LHCN-M2 (cell line): Measurements from ENCODE around the gene MTA2. TPM values are rescaled to one million over a fixed set of nuclear protein-coding genes. Genes with fewer than 3 reads are reported as not detected.
"Not testable (repeated sequence)": the region's sequence is repeated elsewhere in the genome, so short reads cannot be mapped to it uniquely, and the experiment has no call there.

Experiments
- DNase-seq: peaks from one replicate; pipeline ENCODE4 v3.0.0-alpha.2; 2012; ENCODE audit warnings: low read depth
- total RNA-seq: library from RNA; depleted of rRNA; stranded (reverse); fragments of >200 nt; gene quantifications from 2 replicates; pipeline ENCODE4 v1.2.3, GENCODE V29; 2014

The MTA2 gene
- total RNA-seq, 1 experiment from 2014 or later: 149 TPM

DNA sequence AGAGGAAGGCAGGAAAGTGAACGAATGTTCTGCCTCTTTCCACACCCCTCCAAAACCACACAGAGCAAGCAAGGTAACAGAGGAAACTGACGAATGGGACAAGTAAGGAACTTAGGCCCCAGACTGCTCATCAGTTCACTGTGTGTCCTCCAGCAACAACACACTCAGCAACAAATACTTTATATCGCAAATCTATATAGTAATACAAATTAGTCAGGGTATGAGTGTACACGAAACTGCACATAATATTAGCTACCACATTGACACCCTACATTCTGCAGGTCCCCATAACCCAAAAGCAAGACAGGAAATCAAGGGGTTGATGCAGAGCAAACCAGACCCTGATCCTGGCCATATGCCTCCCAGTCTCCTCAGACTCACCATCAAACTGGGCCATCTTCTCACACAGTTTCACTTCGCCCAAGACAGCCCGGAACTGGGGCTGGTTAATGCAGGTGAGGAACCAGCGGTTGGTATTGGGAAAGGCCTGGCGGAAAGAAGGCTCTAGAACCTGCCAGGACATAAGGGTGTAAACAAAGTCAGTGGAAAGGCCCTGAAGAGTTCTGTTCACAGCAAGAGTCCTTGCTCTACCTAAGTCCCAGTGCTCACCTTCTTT lies 34.5 kb downstream of the MTA2 start:
- DNase-seq: no peak

DNA sequence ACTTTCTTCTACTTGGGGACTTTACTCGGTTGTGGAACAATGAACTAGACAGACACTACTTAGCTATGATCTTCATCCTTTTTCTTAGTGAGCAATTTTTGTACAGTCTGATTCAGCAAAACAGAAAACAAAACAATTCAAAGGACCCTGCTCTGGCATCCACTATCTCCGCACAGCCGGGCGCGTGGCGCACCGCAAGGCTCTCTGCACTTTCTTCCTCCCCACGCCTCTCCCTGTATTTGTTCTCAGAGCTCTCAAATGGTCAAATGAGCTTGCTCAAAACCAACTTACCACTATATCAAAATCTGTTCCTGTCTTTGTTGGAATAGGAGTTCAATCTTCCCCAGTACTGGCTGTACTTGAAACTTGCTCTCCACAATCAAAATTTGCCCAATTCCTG lies 35.4 kb downstream of the MTA2 start:
- DNase-seq: no peak

DNA sequence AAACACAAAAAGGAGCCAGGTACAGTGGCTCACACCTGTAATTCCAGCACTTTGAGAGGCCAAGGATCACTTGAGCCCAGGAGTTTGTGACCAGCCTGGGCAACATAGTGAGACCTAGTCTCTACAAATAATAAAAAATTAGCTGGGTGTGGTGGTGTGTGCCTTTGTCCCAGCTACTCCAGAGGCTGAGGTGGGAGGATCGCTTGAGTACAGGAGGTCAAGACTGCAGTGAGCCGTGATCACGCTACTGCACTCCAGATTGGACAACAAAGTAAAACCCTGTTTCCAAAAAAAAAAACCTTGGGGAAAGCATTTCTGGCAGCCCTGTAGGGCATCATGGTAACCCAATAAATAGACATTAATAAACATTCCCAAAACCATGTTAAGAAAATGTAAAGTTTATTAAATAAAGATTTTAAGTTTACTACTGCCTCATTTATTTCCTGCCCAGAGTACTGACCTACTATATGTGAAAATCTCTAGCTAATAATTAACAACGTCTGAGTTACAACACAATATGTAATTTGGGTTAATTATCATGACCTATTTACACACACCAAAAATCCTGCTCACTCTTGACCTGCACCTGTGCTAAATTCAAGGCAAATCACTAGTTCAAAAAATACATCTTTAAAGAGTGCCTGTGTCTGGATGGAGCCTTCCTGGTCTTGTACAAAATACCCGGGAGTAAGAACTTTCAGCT lies 36.4 kb downstream of the MTA2 start:
- DNase-seq: no peak

DNA sequence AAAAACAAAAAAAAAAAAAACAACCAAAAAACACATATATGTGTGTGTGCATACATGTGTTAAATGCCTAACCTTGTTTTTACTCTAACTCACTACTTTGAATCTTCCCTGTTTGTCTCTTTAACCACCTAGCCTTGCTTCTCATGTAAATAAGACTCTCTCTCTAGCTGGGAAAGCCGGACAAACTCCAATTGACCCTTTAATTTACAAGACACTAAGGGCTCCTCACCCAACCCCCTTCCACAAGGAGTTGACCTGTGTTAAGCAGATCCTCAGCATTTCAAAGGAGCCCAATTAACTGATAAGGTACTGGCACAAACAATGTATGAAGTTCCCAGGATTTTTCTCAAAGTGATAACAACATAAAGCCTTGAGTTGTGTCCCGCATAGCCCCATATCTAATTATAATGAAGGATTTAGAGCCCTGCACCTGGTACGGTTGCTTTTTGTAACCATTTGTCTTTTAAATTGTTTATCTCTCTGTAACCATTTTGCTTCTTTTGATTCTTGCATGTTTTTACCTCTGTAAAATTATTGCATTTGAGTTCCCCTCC lies 39.9 kb downstream of the MTA2 start:
- DNase-seq: not testable (repeated sequence)

DNA sequence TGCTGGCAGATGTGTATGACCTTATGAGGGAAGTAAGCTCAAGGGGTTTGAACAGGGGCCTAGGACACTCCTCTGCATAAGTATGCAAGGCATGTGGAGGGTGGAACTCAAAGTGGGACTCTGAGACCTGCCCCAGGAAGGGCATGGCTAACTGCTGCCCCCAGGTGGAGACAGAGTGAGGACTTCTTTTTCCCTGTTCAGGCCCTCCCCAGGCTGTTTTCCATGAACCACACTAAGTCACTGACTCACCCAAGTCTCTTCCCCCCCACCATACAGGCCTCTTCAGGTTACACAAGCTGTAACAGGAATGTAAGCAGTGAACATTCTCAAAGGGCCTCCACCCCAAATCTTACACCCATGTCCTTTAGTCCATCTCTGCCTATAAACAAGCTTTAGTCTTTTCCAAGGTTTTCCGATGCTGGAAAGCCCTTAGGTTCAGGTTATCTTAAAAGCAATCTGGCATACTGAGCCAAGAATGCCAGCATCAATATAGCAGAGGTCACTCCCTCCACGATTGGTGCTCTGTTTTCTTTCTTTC lies 41.0 kb downstream of the MTA2 start:
- peak; percentile 97 for DNase-seq

DNA sequence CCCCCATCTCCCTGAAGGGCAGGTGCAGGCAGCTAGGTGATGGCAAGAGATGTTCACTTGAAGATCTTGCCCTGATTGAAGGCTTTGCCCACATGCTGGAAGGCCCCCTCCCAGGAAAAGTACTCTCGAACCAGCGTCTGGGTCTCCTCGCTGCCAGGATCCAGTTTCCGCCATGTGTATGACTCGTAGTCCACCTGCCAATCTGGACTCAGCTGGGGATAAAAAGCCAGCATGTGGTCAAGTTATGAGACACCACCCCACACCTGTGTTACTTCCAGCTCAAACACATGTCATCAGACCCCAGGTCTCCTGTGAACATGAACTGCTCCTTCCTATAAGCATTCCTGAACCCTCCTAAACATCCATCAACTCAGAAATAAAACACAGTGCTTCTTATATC lies 42.0 kb downstream of the MTA2 start:
- peak; percentile 29 for DNase-seq

DNA sequence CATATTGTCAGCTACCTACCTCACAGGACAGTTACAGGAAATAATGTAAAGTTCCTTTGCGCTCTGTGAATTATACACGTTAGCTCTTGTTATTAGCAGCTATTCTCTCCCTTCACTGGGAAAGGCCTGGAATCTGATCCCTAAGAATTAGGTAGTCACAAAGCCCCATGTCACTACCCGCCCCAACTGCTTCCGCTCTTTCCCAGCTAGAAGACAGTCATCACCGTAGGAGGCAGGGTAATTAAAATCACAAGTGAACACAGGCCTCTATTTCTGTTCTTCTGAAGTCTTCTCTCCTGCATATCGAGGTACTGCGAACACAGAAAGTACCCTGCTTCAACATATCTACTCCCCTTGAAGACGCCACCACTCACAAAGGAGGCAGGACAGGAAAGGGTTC lies 42.5 kb downstream of the MTA2 start:
- DNase-seq: no peak

DNA sequence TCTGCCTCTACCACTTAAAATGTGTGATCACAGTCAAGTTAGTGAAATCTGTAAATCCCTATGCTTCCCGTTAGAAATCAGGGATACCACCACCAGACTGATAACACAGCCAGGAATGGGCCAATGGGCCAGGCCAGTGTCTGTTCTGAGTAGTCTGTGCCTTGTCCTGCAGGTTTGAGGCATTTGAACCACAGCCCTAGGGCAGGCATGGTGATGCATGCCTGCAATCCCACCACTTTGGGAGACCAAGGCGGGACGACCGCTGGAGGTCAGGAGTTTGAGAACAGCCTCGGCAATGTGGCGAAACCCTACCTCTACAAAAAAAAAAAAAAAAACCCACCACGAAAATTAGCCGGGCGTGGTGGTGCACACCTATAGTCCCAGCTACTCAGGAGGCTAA lies 43.0 kb downstream of the MTA2 start:
- DNase-seq: no peak

DNA sequence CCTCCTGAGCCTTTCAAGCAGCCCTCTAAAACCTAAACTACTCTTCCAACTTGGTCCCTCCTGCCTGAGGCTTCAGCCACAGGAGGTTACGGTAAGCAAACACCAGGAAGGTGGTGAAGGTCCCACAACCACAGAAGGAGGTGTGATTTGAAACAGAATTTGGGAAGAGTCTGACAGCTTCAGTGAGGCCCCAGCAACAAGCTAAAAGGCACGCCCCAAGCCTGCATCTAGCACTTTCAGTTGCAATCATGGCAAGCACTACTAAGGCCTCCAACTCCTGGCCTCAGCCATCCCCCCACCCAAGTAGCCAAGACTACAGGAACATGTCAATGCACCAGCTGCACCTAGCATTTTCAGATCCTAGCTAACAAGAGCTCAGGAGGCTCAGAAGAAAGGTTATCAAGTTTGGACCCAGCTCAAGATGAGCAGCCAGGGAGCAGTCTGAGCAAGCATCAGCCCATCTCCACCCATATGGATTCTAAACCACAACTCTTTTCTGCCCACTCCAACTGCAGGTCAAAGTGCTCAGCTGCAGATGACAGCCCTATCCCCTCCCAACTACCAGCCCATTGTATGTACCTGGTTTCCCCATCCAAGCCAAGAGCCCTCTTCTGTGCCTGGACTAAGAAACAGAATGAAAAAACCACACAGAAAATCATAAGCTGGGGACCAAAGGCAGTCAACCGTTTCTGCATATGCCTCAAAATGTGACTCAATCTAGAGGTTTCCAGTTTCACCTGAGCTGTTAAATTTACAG lies 44.6 kb downstream of the MTA2 start:
- DNase-seq: peak; percentile 15

DNA sequence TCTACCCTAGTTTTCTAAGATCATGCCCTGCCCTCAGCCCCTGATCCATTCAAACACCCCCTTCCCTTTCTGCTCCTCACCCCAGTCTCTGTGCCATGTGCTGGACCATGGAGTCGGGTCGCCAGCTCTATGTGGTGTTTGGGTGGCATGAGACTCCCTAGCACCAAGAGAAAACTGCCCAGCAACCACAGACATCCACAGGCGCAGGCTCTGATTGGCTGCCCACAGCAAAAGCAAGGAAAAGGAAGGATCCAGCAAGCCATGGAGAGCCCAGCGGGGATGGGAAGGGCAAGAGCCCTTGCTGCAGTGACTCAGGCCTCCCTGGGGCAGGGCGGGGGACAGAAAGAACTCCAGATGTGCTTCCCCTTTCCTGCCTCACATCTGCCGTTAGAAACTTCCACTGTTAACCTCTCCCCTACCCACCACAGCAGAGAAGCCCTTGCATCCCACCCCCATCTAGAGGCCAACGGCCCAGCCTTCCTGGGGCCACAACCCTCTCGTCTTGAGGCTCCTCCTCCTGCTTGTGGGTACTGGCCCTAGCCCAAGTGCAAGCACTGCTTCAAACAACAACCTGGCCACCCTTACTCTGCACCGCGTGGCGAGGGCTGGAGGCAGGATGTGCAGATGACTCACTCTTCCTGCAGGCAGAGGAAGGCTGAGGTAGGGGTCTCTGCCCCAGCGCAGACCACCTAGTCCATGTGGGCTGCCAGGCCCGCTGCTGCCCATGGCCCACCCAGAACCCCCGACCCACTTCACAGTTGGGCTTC lies 45.4 kb downstream of the MTA2 start:
- peak; percentile 98 for DNase-seq

DNA sequence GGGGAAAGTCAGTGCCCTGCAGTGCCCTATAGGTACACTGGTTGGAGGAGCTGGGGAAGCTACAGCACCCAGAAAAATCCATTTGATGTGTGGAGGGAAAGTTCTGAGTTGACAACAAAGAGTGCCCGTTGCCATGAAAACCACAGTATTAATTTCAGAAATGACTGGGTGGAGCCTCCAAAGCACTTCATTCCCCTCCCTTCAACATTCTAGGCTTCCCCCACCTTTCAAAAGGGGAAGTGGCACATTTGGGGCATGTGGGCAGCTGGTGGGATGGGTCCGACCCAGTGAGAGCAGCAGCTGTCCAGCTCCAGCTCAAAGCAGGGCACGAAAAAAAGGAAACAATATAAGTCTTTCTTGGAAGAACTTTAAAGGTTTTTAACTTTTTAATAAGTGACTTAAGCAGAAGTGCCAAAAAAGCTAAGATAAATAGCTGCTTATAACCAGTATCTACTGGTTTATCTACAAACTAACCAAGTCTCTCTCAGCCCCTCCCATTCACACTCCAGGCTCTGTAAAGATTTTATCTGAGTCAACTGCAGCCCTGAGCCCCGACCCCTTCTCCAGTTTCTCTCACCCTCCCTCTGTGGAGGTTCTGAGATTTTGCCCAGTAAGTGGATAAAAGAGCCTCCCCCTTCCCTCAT lies 46.1 kb downstream of the MTA2 start:
- DNase-seq: peak; percentile 90

DNA sequence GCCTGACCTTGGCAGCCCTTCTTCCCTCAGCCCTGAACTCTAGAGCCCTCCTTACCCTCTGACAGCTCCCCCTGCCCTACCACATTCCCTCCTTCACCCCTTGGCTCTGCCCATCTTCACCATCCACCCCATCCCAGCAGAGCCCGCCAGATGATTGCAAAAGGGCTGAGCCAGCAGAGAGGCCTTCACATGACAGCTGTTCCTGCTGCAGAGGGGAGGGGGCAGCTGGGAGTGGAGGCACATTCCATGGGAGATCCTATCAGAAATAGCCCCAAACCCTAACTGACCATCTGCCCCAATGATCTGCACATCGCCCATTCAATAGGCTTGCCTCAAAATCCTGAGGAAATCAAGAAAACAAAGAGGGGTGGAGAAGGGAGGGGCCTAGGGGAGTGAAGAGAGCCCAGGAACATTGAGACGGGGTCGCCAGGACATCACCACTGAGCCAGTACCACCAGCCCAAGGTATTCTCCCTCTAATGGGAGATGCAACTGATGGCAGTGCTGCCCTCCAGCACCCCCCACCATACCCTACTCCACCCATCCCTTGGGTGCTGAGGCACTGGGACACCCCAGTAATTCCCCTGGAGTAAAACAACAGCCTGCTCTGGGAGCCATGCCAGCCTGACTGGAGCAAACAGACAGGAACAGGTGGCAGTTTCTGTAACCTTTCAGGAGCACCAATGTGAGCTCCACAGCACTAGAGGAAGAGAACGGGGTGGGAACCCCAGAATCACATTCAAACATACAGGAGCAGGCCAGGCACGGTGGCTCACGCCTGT lies 47.1 kb downstream of the MTA2 start:
- DNase-seq: peak; percentile 94

DNA sequence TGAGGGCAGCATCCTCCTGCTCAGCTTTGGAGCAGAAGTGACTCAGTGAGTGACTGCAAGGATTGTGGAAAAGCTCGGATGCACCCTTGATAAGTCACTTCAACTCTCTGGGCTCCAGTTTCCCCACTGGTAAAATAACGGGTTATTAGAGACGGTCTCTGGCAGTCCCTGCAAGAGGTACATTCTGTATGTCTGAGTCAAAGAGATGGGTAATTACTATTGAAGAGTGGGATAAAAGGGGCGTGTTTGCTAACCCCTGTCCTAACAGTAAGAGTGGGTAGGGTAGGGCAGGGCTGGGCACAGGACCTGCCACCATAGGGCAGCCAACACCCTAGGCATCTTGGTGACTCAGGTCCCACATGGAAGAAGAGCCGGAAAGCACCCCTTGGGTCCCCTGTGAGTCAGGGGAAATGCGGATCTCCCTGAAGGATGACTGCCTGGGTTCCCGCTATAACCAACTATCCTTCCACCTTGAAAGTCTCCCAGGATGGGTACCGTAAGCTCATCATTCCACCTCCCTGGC lies 47.8 kb downstream of the MTA2 start:
- peak; percentile 95 for DNase-seq

DNA sequence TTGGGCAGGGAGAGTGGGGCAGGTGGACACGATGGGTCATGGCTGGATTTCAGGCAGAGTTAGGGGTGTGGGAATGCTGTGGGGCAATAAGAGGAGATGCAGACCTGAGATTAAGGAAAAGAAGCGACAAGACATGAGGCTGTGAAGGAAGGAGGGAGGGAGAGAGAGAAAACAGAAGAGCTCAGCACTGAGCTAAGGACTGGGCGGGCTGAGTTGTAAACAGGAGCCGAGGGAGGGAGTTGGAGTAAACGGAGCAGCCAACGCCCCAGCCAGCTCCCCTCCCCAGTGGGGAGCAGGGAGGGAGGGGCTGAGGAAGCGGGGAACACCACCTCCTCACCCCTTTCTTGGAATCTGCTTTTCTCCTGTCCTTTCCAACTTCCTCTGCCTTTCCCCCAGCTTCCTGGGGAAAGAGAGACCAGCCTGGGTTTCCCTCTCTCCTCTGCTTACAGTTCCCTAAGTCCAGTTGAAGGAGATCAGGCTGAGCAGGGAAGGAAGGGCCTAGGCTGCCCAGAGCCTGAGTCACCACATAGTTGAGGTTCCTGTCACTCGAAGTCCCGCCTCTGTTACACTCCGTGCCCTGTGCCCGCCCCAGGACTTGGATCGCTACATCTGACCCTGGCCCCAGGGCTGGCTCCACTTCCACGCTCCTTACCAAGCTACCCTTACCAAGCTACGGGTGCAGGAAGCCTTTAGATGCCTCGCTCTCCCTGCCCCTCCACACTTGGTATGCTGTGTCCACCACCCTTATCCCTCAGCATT lies 48.4 kb downstream of the MTA2 start:
- peak; percentile 97 for DNase-seq

DNA sequence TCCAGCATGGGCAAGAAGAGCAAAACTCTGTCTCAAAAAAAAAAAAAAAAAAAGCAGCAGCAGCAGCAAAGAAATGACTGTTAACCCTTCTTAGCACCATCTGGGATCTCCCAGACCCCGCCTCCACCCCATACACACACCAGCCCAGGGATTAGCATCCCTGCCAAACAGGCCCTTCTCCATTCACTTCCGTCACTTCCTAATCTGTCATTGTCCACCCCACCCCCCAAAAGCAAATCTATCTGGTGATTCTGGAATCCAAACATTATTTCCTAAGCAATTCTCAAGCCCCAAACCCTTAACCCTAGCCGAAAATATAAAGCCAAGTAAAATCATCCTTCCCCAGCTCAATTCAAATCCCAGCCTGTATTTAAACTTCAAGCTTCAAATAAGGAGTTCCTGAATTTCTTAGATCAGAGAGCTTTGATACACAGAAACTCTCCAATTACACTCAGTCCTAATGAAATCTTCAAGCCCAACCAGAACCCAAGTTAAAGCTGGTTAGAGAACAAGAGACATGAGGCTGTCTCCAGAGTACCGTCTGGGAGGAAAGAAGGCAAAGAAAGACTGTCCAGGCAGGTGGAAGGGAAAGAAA lies 49.1 kb downstream of the MTA2 start:
- DNase-seq: peak; percentile 60

DNA sequence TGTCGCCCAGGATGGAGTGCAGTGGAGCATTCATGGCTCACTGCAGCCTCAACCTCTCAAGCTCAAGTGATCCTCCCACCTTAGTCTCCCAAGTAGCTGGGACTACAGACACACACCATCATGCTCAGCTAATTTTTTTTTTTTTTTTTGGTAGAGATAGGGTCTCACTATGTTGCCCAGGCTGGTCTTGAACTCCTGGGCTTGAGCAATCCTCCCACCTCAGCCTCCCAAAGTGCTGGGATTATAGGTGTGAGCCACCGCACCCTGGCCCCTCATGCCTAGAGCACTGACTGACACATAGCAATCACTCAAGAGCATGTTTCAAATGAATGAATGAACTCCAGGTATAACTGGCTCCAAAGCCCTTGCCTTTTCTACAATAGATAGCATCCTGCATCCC lies 51.2 kb downstream of the MTA2 start:
- DNase-seq: not testable (repeated sequence)

DNA sequence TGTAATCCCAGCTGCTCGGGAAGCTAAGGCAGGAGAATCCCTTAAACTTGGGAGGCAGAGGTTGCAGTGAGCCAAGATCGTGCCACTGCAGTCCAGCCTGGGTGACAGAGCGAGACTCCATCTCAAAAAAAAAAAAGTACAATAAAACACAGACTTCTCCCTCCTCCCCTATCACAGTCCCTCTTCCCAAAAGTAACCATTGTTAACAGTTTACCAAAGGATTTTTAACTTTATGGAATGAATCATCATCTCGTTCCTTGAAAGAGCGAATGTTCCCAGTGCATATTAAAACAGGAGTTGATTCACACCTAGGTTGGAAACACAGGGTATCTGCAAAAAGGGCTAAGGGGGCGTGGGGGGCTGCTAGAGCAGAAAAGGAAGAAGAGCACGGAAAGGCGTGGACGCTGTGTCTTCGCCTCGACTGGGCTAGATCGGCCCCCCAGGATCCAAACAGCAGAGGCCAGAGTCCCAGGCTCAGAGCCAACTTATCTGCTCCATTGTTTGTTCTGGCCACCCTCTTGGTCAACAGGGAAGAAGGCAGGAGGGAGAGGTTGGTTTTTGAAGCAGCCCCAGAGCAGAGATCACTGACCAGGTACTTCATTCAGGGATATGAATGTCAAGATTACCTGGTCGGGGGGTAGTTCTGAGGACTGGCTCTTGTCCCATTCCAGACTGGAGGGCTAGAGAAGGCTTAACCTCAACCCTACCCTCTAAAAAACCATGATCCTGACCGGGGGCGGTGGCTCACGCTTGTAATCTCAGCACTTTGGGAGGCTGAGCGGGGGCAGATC lies 52.9 kb downstream of the MTA2 start:
- no peak for DNase-seq
